Measurements from ENCODE around the gene SCN3A. TPM values are rescaled to one million over a fixed set of nuclear protein-coding genes. Genes with fewer than 3 reads are reported as not detected.

The SCN3A gene
- total and polyA plus RNA-seq, 10 of the 15 experiments (the other 5 are each of a cell fraction or from before 2014, with no cell fraction given): 0.04 to 0.34 (median 0.06) TPM; not detected in 3

DNA sequence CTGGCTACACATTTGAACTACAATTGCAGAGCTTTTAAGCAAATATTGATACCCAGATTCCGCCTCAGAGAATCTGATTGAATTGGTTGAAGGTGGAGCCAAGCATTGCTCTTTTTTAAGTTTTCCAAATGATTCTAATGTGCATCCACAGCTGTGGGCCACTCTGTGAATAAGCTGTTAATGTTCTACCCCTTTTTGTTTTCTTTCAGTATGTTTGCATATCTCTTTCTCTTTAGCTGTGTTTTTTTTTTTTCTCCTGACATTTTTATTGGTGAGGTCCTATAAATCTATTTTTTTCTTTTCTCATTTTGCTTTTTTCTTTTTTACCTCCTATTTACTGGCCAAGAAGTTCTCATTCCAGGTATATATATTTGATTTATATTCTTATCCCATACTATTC is 6.5 kb downstream of the SCN3A start (continued):
- TF ChIP-seq EZH2 (IDR thresholded peaks at IDR 0.05; ENCODE audit: borderline replicate concordance, control insufficient read depth, low read depth, low read length) (no peak), POLR2AphosphoS2 (IDR thresholded peaks at IDR 0.05; ENCODE audit: low read depth, low read length) (no peak), CHD2 (IDR thresholded peaks at IDR 0.05; ENCODE audit: borderline replicate concordance, low read depth, low read length) (no peak)

- no peak for TF ChIP-seq ZNF384 (IDR thresholded peaks at IDR 0.05; ENCODE audit: borderline replicate concordance, low read depth, low read length)
- no peak for TF ChIP-seq KDM1A (IDR thresholded peaks at IDR 0.05; ENCODE audit: borderline replicate concordance)
- no peak for TF ChIP-seq SUZ12 (IDR thresholded peaks at IDR 0.05; ENCODE audit: unreplicated experiment)
- TF ChIP-seq ESRRA (IDR thresholded peaks at IDR 0.05; ENCODE audit: low read length): no peak
- no peak for TF ChIP-seq PML (IDR thresholded peaks at IDR 0.05; ENCODE audit: low read length)
- TF ChIP-seq RELB (IDR thresholded peaks at IDR 0.05; ENCODE audit: low read depth): no peak
- no peak for TF ChIP-seq EZH2 (IDR thresholded peaks at IDR 0.05; ENCODE audit: borderline replicate concordance, control insufficient read depth, low read depth, low read length)
- TF ChIP-seq JUND (IDR thresholded peaks at IDR 0.05; ENCODE audit: low read depth, low read length): no peak
- TF ChIP-seq YY1 (IDR thresholded peaks at IDR 0.05; ENCODE audit: low read depth, low read length): no peak
- no peak for TF ChIP-seq CREB1 (IDR thresholded peaks at IDR 0.05; ENCODE audit: low read depth)
- TF ChIP-seq, protein P1, sequence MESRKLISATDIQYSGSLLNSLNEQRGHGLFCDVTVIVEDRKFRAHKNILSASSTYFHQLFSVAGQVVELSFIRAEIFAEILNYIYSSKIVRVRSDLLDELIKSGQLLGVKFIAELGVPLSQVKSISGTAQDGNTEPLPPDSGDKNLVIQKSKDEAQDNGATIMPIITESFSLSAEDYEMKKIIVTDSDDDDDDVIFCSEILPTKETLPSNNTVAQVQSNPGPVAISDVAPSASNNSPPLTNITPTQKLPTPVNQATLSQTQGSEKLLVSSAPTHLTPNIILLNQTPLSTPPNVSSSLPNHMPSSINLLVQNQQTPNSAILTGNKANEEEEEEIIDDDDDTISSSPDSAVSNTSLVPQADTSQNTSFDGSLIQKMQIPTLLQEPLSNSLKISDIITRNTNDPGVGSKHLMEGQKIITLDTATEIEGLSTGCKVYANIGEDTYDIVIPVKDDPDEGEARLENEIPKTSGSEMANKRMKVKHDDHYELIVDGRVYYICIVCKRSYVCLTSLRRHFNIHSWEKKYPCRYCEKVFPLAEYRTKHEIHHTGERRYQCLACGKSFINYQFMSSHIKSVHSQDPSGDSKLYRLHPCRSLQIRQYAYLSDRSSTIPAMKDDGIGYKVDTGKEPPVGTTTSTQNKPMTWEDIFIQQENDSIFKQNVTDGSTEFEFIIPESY (IDR thresholded peaks at IDR 0.05): no peak
- no peak for TF ChIP-seq PAX8 (IDR thresholded peaks at IDR 0.05)
- Histone ChIP-seq H4K20me1 (ENCODE audit: control insufficient read depth, insufficient read depth) (no peaks in the 10 kb centered on the region), H3K9me3 (replicated peaks; ENCODE audit: control insufficient read depth, insufficient read depth, low read length) (no peaks in the 10 kb centered on the region), H3K27ac (ENCODE audit: control insufficient read depth, insufficient read depth) (no peak overlapping the region), H3K36me3 (ENCODE audit: control insufficient read depth in 2 of 2, insufficient read depth in 2 of 2, low read length in 1 of 2) (no peaks in the 10 kb centered on the region), H3K27me3 (replicated peaks in 1 of 2; ENCODE audit: control insufficient read depth in 2 of 2, insufficient read depth in 2 of 2, low read length in 1 of 2) (no peaks in the 10 kb centered on the region; a peak in 1 of 4 replicates), H2AFZ (ENCODE audit: control insufficient read depth, low read depth, low read length) (no peak overlapping the region), H3K4me1 (ENCODE audit: control insufficient read depth, insufficient read depth, low read length) (peaks cover 6% of the 10 kb centered on the region; the same call in 1 of the 2 replicates), H3K4me3 (no peak overlapping the region), H3K79me2 (ENCODE audit: control insufficient read depth, insufficient read depth, low read length) (no peaks in the 10 kb centered on the region), H3K9ac (ENCODE audit: control insufficient read depth, insufficient read depth, low read length) (no peak overlapping the region), H3K4me2 (ENCODE audit: control insufficient read depth, insufficient read depth) (no peak overlapping the region)
- FAIRE-seq: peak; percentile 54
- CTCF ChIA-PET: no interaction called here
- no TSS peak for BruUV-seq (replicated peaks)
- SMC1A ChIA-PET (ENCODE audit: uncharacterized antibody, unreplicated experiment): no interaction called here
- no peak for ATAC-seq
- RAD21 ChIA-PET (ENCODE audit: unreplicated experiment): no interaction called here
- intact Hi-C loops (cut with micrococcal nuclease; ENCODE audit: unreplicated experiment): no loop called here
- 24% methylated on average over 4 of the region's 4 CpGs for WGBS (ENCODE audit: insufficient coverage, insufficient replicate concordance, low lambda C conversion rate, missing lambda C conversion rate)
- no peak for DNase-seq (ENCODE audit: low read depth, low spot score)
- in situ Hi-C loops (cut with MboI): no loop called here
- POLR2A ChIA-PET: no interaction called here
These were observed 7.4 kb downstream of the SCN3A start for GRCh38 chr2:165196411-165196810.
